NT2/D1 (cell line): ENCODE results near the gene RUVBL1.

Experiments used
- SUZ12 ChIP-seq: IDR thresholded peaks from 2 replicates; pipeline ENCODE4 v1.6.1; 2011; ENCODE audit not compliant: insufficient read length, insufficient read depth; ENCODE audit errors: extremely low read depth
- YY1 ChIP-seq: IDR thresholded peaks from 2 replicates; pipeline ENCODE4 v1.6.1; 2011; ENCODE audit not compliant: insufficient read length, insufficient read depth

DNA sequence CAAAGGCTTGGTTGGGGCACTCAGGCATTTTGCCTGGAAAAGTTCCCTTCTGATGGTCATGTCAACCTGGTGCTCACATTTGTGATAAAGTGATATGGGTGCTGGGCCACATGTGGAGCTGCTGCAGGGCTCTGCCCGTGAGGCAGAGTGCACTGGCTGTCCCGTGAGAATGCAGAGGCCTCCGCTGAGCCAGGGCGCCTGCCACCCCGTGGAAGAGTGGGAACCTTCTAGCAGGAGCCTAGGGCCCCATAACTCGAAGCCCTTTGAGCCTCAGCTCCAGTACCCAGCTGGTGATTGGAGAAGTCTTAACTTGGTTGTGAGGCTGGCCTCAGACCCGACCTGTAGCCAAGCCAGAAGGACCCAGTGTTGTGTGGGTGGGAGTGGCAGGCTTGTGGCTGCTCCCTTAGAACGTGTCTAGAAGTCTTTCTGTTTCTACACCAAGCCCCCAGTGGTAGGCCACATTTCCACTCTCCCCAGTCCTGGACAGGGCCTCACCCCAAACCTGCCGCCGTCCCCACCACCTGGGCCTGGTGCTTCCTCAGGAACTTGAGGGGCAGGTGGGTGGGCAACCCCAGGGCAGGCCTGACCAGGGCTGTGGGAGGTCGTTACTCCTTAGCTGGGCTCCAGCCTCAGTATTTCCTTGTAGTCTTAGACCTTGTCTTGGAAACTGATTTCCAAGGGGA, 51.7 kb downstream of the RUVBL1 start:
- TF ChIP-seq SUZ12 (no peak), YY1 (no peak)
